IPS-20b (cell line): ENCODE data around the gene NKD2.

Experiments
- H3K27ac ChIP-seq: one replicate; pipeline ENCODE4 v1.5.1; 2013; ENCODE audit warnings: low read length
- H3K27me3 ChIP-seq: 2 replicates; pipeline ENCODE4 v1.6.1; 2013; ENCODE audit warnings: mild to moderate bottlenecking, low read length, inconsistent platforms; ENCODE audit not compliant: insufficient read depth
- H3K36me3 ChIP-seq: 2 replicates; pipeline ENCODE4 v1.6.1; 2013; ENCODE audit warnings: low read depth, mild to moderate bottlenecking, inconsistent platforms, low read length, moderate library complexity; ENCODE audit not compliant: insufficient read depth
- H3K4me1 ChIP-seq: 2 replicates; pipeline ENCODE4 v1.6.1; 2013; ENCODE audit warnings: mild to moderate bottlenecking, control low read depth, inconsistent platforms, low read length, moderate library complexity; ENCODE audit not compliant: insufficient read depth
- H3K4me3 ChIP-seq: 2 replicates; pipeline ENCODE4 v1.5.1; 2013; ENCODE audit warnings: mild to moderate bottlenecking, low read length, inconsistent platforms
- H3K9ac ChIP-seq: 2 replicates; pipeline ENCODE4 v1.6.1; 2013; ENCODE audit warnings: low read depth, mild to moderate bottlenecking, inconsistent platforms, low read length, moderate library complexity
- H3K9me3 ChIP-seq: 2 replicates; pipeline ENCODE4 v1.6.1; 2013; ENCODE audit warnings: mild to moderate bottlenecking, low read depth, low read length, inconsistent platforms; ENCODE audit not compliant: insufficient read depth

Gene NKD2

GRCh38 chr5:1088031-1088430, 79.4 kb downstream of the NKD2 start:
- no peaks in the 10 kb centered on the region for H3K9me3 ChIP-seq
- H3K4me1 ChIP-seq = no peaks in the 10 kb centered on the region
- peaks cover 54% of the 10 kb centered on the region; the same call in 1 of the 2 replicates for H3K36me3 ChIP-seq

More at GRCh38 chr5:1088031-1088430, 79.4 kb downstream of the NKD2 start:
- Histone ChIP-seq H3K27ac (no peak overlapping the region), H3K9ac (no peak overlapping the region), H3K4me3 (no peak overlapping the region), H3K27me3 (no peaks in the 10 kb centered on the region)
